GM18868 (cell line): Measurements from ENCODE around the gene ARFGAP2.

Source experiments
- ATAC-seq: cut with Tn5 transposase; IDR thresholded peaks from one replicate; pipeline ENCODE4 v1.9.1; 2021; ENCODE audit warnings: mild to moderate bottlenecking, moderate library complexity; ENCODE audit not compliant: unreplicated experiment

Gene ARFGAP2

GRCh38 chr11:47188259-47188658 is 11.6 kb upstream of the ARFGAP2 start:
- ATAC-seq, result no peak

- no peak for ATAC-seq
Measured at GRCh38 chr11:47187723-47188122, 11.0 kb upstream of the ARFGAP2 start.

- ATAC-seq, result peak; percentile 26
Measured at GRCh38 chr11:47186700-47187695, 10.3 kb upstream of the ARFGAP2 start.

GRCh38 chr11:47186076-47186699 is 9.5 kb upstream of the ARFGAP2 start, which contains the start of gene PACSIN3:
PACSIN3 (minus strand) TSS chr11:47186434; CDS start chr11:47182727, 3,707 bp downstream.
- peak; percentile 59 for ATAC-seq

- ATAC-seq, result no peak
Measured at GRCh38 chr11:47185305-47186075, 8.8 kb upstream of the ARFGAP2 start.

- no peak for ATAC-seq
Measured at GRCh38 chr11:47184711-47185304, 8.1 kb upstream of the ARFGAP2 start.

- no peak for ATAC-seq
Measured at GRCh38 chr11:47183969-47184368, 7.3 kb upstream of the ARFGAP2 start.

GRCh38 chr11:47183031-47183856 is 6.6 kb upstream of the ARFGAP2 start:
- no peak for ATAC-seq

- ATAC-seq, result no peak
Measured at GRCh38 chr11:47182380-47182779, 5.7 kb upstream of the ARFGAP2 start.

- ATAC-seq, result no peak
Measured at GRCh38 chr11:47181271-47181670, 4.6 kb upstream of the ARFGAP2 start.

- no peak for ATAC-seq
Measured at GRCh38 chr11:47180006-47180787, 3.5 kb upstream of the ARFGAP2 start.

GRCh38 chr11:47179655-47179991 is 2.9 kb upstream of the ARFGAP2 start:
- ATAC-seq, result peak; percentile 31

- no peak for ATAC-seq
Measured at GRCh38 chr11:47178737-47179654, 2.3 kb upstream of the ARFGAP2 start.

GRCh38 chr11:47178316-47178715 is 1.6 kb upstream of the ARFGAP2 start:
- ATAC-seq, result no peak

GRCh38 chr11:47177846-47178245 is 1.2 kb upstream of the ARFGAP2 start:
- ATAC-seq, result no peak

GRCh38 chr11:47177229-47177845 is 658 bp upstream of the ARFGAP2 start:
- peak; percentile 48 for ATAC-seq

- no peak for ATAC-seq
Measured at GRCh38 chr11:47175746-47176327, 842 bp downstream of the ARFGAP2 start.
